ENCODE measurements around the gene NEURL1.

DNA sequence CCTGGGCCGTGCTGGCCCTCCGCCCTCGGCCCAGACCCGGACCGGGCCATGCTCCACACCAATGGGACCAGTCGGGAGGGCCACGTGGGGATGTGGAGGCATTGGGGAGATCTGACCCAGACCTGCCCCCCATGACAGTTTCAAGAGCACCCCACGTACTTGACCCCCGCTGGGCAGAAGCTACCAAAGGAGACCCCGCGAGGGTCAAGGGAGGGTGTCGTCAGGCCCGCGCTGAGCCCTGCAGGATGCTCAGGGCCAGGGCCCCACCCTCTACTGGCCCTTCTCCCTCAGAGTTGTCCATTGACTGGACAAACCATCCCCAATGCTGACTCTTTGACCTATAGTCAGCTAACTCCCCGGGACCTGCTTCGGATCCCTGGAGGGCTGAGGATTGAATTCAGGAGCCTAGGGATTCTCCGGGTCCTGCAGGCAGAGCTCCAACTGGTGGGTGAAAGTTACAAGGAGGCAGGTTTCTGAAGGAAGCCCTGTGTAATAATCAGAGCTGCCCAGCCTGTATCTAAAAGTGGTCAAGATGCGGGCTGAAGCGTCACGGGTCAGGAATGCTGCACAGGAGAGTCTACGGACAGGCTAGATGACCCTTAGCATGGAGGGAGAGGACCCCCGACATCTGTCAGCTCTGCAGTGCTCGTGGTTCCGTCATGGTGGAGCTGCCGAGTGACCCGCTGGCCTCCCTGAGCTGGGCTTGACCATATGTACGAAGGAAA, 40.8 kb upstream of the NEURL1 start:
- TF ChIP-seq IKZF1 (conservative IDR thresholded peaks at IDR 0.05) (no peak), CTCF (IDR thresholded peaks at IDR 0.05 in 2 of 3, conservative IDR thresholded peaks at IDR 0.05 in 1 of 3; ENCODE audit: control insufficient read depth in 2 of 3, extremely low read depth in 1 of 3, insufficient read depth in 1 of 3, low read depth in 3 of 3, low read length in 3 of 3) (no peak), POLR2AphosphoS5 (IDR thresholded peaks at IDR 0.05; ENCODE audit: low read length) (no peak), CREB1 (IDR thresholded peaks at IDR 0.05; ENCODE audit: low read depth) (no peak), FOXM1 (IDR thresholded peaks at IDR 0.05; ENCODE audit: low read depth, low read length) (no peak)

Measured in GM12878 (cell line).